ENCODE data around the gene RBMS3. TPM values are rescaled to one million over a fixed set of nuclear protein-coding genes. Genes with fewer than 3 reads are reported as not detected.

RBMS3 gene
- total RNA-seq, 2 experiments from 2014 or later = 1.0 TPM; not detected in 1

DNA sequence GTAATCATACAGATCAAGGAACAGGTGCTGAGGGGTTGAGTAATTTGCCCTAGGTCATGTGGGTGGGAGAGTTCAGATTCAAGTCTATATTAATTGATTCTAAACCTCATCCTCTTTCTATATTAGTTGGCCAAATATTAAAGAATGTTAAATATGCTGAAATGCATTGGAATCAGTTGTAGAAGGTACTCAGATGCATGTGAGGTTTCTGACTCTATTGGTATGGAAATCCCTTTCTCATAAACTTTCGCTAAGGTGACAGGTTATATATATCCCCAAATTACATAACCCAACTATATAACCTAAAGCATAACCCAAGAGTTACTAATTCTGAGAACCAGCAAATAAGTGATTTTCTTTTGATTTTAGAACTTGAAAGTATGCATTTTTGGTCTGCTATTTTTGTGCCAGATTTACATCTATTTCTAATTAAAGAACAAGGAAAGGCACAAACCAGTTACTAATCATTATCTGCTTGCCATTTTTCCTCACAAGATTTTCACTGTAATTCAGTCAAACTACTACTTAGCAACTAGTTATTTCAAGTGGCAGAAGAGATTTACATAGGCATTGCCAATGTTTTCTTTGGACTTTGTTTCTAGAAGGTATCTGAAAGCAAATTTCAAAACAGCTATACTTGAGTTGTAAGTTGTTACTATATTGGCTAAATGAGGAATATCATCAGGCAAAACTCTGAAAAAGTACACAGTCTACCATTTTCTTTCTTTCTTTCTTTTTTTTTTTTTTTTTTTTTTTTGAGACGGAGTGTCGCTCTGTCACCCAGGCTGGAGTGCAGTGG, 201.3 kb downstream of the RBMS3 start:
- H4K20me1 ChIP-seq (ENCODE audit: insufficient read depth, low read length) = no peaks in the 10 kb centered on the region
- intact Hi-C loops (cut with micrococcal nuclease; ENCODE audit: unreplicated experiment) = no loop called here
- H3K36me3 ChIP-seq (ENCODE audit: insufficient read depth, low read length) = no peaks in the 10 kb centered on the region
- no peaks in the 10 kb centered on the region for H3K79me2 ChIP-seq (ENCODE audit: insufficient read depth, low read depth, low read length)
- no peak overlapping the region for H3K4me2 ChIP-seq (ENCODE audit: low read length)
- CTCF ChIA-PET (ENCODE audit: unreplicated experiment) = no interaction called here
- no peak overlapping the region for H3K4me3 ChIP-seq (ENCODE audit: low read depth, low read length, poor library complexity, severe bottlenecking)
- no peak overlapping the region for H3K27ac ChIP-seq (ENCODE audit: low read depth, low read length, poor library complexity, severe bottlenecking)
- H3K4me1 ChIP-seq (ENCODE audit: insufficient read depth, low read length, poor library complexity, severe bottlenecking) = no peaks in the 10 kb centered on the region
- no peak overlapping the region for H2AFZ ChIP-seq (ENCODE audit: low read length)
- no peak for TF ChIP-seq EZH2phosphoT487 (IDR thresholded peaks at IDR 0.05; ENCODE audit: borderline replicate concordance, low read depth, low read length)
- TF ChIP-seq, protein P1, sequence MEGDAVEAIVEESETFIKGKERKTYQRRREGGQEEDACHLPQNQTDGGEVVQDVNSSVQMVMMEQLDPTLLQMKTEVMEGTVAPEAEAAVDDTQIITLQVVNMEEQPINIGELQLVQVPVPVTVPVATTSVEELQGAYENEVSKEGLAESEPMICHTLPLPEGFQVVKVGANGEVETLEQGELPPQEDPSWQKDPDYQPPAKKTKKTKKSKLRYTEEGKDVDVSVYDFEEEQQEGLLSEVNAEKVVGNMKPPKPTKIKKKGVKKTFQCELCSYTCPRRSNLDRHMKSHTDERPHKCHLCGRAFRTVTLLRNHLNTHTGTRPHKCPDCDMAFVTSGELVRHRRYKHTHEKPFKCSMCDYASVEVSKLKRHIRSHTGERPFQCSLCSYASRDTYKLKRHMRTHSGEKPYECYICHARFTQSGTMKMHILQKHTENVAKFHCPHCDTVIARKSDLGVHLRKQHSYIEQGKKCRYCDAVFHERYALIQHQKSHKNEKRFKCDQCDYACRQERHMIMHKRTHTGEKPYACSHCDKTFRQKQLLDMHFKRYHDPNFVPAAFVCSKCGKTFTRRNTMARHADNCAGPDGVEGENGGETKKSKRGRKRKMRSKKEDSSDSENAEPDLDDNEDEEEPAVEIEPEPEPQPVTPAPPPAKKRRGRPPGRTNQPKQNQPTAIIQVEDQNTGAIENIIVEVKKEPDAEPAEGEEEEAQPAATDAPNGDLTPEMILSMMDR (conservative IDR thresholded peaks at IDR 0.05; ENCODE audit: low read length) = no peak
- no TSS peak for BruUV-seq (replicated peaks)
- POLR2A ChIA-PET = no interaction called here
- no peaks in the 10 kb centered on the region for H3K9me3 ChIP-seq (ENCODE audit: low read length)
- DNase-seq (ENCODE audit: low spot score) = no peak
- H3K9me2 ChIP-seq (ENCODE audit: insufficient read depth, low read length) = no peaks in the 10 kb centered on the region

DNA sequence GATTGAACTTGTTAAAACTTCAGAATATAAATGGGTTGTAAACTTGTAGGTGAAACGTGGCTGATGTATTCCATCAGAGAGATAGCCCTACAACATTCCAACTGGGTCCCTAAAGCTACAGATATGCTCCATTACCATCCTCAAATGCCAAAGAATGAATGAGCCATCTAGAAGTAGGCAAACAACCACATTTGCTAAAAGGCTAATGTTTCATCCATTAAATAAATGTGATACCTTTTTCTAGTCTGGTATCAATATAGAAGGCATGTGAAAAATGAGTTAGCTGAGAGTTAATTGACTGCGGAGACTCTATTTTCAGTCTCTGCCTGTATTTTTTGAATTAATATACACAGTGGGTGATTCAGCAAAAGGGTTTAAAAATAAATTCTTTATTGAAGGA, 203.8 kb downstream of the RBMS3 start:
- Histone ChIP-seq H3K36me3 (ENCODE audit: insufficient read depth, low read length) (no peaks in the 10 kb centered on the region), H3K9me3 (ENCODE audit: low read length) (no peaks in the 10 kb centered on the region), H4K20me1 (ENCODE audit: insufficient read depth, low read length) (no peaks in the 10 kb centered on the region), H3K27ac (ENCODE audit: low read depth, low read length, poor library complexity, severe bottlenecking) (no peak overlapping the region), H3K4me2 (ENCODE audit: low read length) (no peak overlapping the region), H3K9me2 (ENCODE audit: insufficient read depth, low read length) (no peaks in the 10 kb centered on the region), H3K79me2 (ENCODE audit: insufficient read depth, low read depth, low read length) (no peaks in the 10 kb centered on the region), H3K4me1 (ENCODE audit: insufficient read depth, low read length, poor library complexity, severe bottlenecking) (no peaks in the 10 kb centered on the region), H2AFZ (ENCODE audit: low read length) (0 out of 2 replicates have a peak overlapping the region, but pooled peaks have one; percentile 60), H3K4me3 (ENCODE audit: low read depth, low read length, poor library complexity, severe bottlenecking) (no peak overlapping the region)
- ChIA-PET POLR2A (interaction anchor here (0.9 kb wide), 2 partner anchors 10 to 17 kb away, joined by 3 to 4 read pairs; no protein-coding TSS in a partner anchor), CTCF (ENCODE audit: unreplicated experiment) (no interaction called here)
- intact Hi-C loops (cut with micrococcal nuclease; ENCODE audit: unreplicated experiment) = no loop called here
- no peak for DNase-seq (ENCODE audit: low spot score)
- TF ChIP-seq, protein P1 (conservative IDR thresholded peaks at IDR 0.05; ENCODE audit: low read length) = no peak
- no peak for TF ChIP-seq EZH2phosphoT487 (IDR thresholded peaks at IDR 0.05; ENCODE audit: borderline replicate concordance, low read depth, low read length)
- no TSS peak for BruUV-seq (replicated peaks)

DNA sequence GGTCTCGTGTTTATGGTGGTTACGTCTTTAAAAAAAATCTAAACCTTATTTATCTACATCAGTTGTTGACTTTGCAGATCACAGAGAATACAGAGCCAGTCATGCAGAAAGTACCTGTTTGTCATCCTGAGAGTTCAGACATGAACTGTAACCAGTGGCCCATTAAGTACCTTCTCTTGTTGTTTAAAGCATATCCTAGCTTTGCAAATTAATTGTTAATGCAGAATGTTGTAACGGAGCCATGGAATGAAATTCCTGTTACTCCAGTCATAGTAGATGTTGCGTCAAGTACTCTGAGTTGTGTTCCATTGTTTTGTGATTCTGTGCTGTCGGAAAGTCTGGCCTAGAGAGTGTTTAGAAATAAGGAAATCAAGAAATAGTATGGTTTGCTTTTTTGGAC, 205.2 kb downstream of the RBMS3 start:
- ChIA-PET CTCF (ENCODE audit: unreplicated experiment) (no interaction called here), POLR2A (interaction anchor here (0.6 kb wide), 1 partner anchor 23 kb away, joined by 3 read pairs; no protein-coding TSS in a partner anchor)
- no peak overlapping the region for H3K4me2 ChIP-seq (ENCODE audit: low read length)
- no peaks in the 10 kb centered on the region for H3K4me1 ChIP-seq (ENCODE audit: insufficient read depth, low read length, poor library complexity, severe bottlenecking)
- intact Hi-C loops (cut with micrococcal nuclease; ENCODE audit: unreplicated experiment) = no loop called here
- no TSS peak for BruUV-seq (replicated peaks)
- no peaks in the 10 kb centered on the region for H3K36me3 ChIP-seq (ENCODE audit: insufficient read depth, low read length)
- no peaks in the 10 kb centered on the region for H3K9me3 ChIP-seq (ENCODE audit: low read length)
- H2AFZ ChIP-seq (ENCODE audit: low read length) = 0 out of 2 replicates have a peak overlapping the region, but pooled peaks have one; percentile 3
- TF ChIP-seq, protein P1 (conservative IDR thresholded peaks at IDR 0.05; ENCODE audit: low read length) = no peak
- TF ChIP-seq EZH2phosphoT487 (IDR thresholded peaks at IDR 0.05; ENCODE audit: borderline replicate concordance, low read depth, low read length) = no peak
- H3K4me3 ChIP-seq (ENCODE audit: low read depth, low read length, poor library complexity, severe bottlenecking) = no peak overlapping the region
- H3K79me2 ChIP-seq (ENCODE audit: insufficient read depth, low read depth, low read length) = no peaks in the 10 kb centered on the region
- no peaks in the 10 kb centered on the region for H3K9me2 ChIP-seq (ENCODE audit: insufficient read depth, low read length)
- no peaks in the 10 kb centered on the region for H4K20me1 ChIP-seq (ENCODE audit: insufficient read depth, low read length)
- no peak for DNase-seq (ENCODE audit: low spot score)
- no peak overlapping the region for H3K27ac ChIP-seq (ENCODE audit: low read depth, low read length, poor library complexity, severe bottlenecking)

All from OCI-LY7 (cell line).